Endothelial cell of umbilical vein (primary cell): Measurements from ENCODE around the gene EED. TPM values are rescaled to one million over a fixed set of nuclear protein-coding genes. Genes with fewer than 3 reads are reported as not detected.

Source experiments
- BruUV-seq: library from RNA; stranded (reverse); fragments of 400-500 nt; replicated peaks from 2 replicates; lab custom pipeline; 2021; lab: Mats Ljungman, UMichigan
- CTCF ChIA-PET: fragments of 300-600, 350-600 bp; sonication (Branson Sonifier 250); formaldehyde crosslinking; loops from one replicate; lab custom pipeline; 2021; ENCODE audit warnings: antibody characterized with exemption, inconsistent platforms; lab: Charles Lee
- POLR2A ChIA-PET: fragments of 300-600, 350-600 bp; sonication (Branson Sonifier 250); formaldehyde crosslinking; loops from one replicate; lab custom pipeline; 2021; ENCODE audit warnings: antibody characterized with exemption, inconsistent platforms; lab: Charles Lee
- DNase-seq: peaks from one replicate; pipeline ENCODE4 v3.0.0-alpha.2; 2011; ENCODE audit warnings: low read depth, low spot score
- FAIRE-seq: peaks from 2 replicates; lab custom pipeline; 2011; peaks lifted over from hg19 to GRCh38; lab: Jason Lieb, UNC
- H2AFZ ChIP-seq: 2 replicates; pipeline ENCODE4 v1.6.0; 2012; ENCODE audit warnings: low read depth, low read length, control low read depth, inconsistent platforms
- H3K27ac ChIP-seq: 2 replicates; pipeline ENCODE4 v1.5.1; 2011; ENCODE audit warnings: low read depth, mild to moderate bottlenecking, control low read depth, low read length, moderate library complexity; ENCODE audit not compliant: insufficient read depth
- H3K27me3 ChIP-seq, 2 experiments: 2 replicates each; pipeline versions ENCODE4 v1.6.0 to v1.6.1; 2011; ENCODE audit warnings: low read length in 2 of 2, mixed read lengths in 1 of 2; ENCODE audit not compliant: control insufficient read depth in 2 of 2, insufficient read depth in 2 of 2
- H3K36me3 ChIP-seq, 2 experiments: 2 replicates in 1 of 2; 3 replicates in 1 of 2; pipeline ENCODE4 v1.5.1; 2011; ENCODE audit warnings: low read length in 2 of 2, mild to moderate bottlenecking in 1 of 2, moderate library complexity in 1 of 2; ENCODE audit not compliant: control insufficient read depth in 2 of 2, insufficient read depth in 2 of 2; ENCODE audit errors: extremely low read depth in 1 of 2
- H3K4me1 ChIP-seq: 3 replicates; pipeline ENCODE4 v1.5.1; 2011; ENCODE audit warnings: mild to moderate bottlenecking, low read length; ENCODE audit not compliant: control insufficient read depth, insufficient read depth; ENCODE audit errors: extremely low read depth
- H3K4me2 ChIP-seq: 2 replicates; pipeline ENCODE4 v1.6.1; 2011; ENCODE audit warnings: low read length, control low read depth, mixed read lengths; ENCODE audit not compliant: insufficient read depth
- H3K4me3 ChIP-seq, 3 experiments: fragments of 200-600 bp in 1 of 3; sonication (generic), shearing (Covaris generic) in 1 of 3; replicated peaks in 1 of 3; 2 replicates each; pipeline ENCODE4 v1.5.1; 2011 to 2016; ENCODE audit warnings: control low read depth in 3 of 3, low read length in 3 of 3, mild to moderate bottlenecking in 2 of 3, inconsistent platforms in 1 of 3, low read depth in 1 of 3, moderate library complexity in 1 of 3; ENCODE audit not compliant: insufficient read depth in 1 of 3
- H3K79me2 ChIP-seq: 2 replicates; pipeline ENCODE4 v1.6.0; 2012; ENCODE audit warnings: low read length, inconsistent platforms; ENCODE audit not compliant: control insufficient read depth, insufficient read depth
- H3K9ac ChIP-seq: replicated peaks from 2 replicates; pipeline ENCODE3; 2011; ENCODE audit warnings: low read length, control low read depth; ENCODE audit not compliant: insufficient read depth; ENCODE audit errors: extremely low read depth
- H3K9me1 ChIP-seq: replicated peaks from 3 replicates; pipeline ENCODE4 v1.6.0; 2011; ENCODE audit warnings: mild to moderate bottlenecking, low read length; ENCODE audit not compliant: control insufficient read depth, insufficient read depth; ENCODE audit errors: extremely low read depth
- H3K9me3 ChIP-seq: replicated peaks from 2 replicates; pipeline ENCODE4 v1.5.1; 2012; ENCODE audit warnings: low read length, inconsistent platforms; ENCODE audit not compliant: control insufficient read depth, insufficient read depth
- H4K20me1 ChIP-seq: replicated peaks from 2 replicates; pipeline ENCODE3; 2011; ENCODE audit warnings: mild to moderate bottlenecking, low read length; ENCODE audit not compliant: control insufficient read depth, insufficient read depth; ENCODE audit errors: extremely low read depth
- EZH2 ChIP-seq: IDR thresholded peaks from 2 replicates; pipeline ENCODE4 v1.6.1; 2012; ENCODE audit warnings: borderline replicate concordance, low read depth, mild to moderate bottlenecking, moderate library complexity, low read length, inconsistent platforms; ENCODE audit not compliant: severe bottlenecking
- FOS ChIP-seq: IDR thresholded peaks from 2 replicates; pipeline ENCODE4 v1.6.1; 2011; ENCODE audit warnings: mild to moderate bottlenecking, low read length, moderate library complexity, borderline replicate concordance; ENCODE audit not compliant: insufficient read depth
- GATA2 ChIP-seq: IDR thresholded peaks from 2 replicates; pipeline ENCODE4 v1.7.0; 2011; ENCODE audit warnings: low read depth, mild to moderate bottlenecking, moderate library complexity, mixed read lengths, low read length; ENCODE audit not compliant: insufficient read length, insufficient read depth
- JUN ChIP-seq: IDR thresholded peaks from 2 replicates; pipeline ENCODE4 v1.6.1; 2011; ENCODE audit warnings: borderline replicate concordance, low read depth; ENCODE audit not compliant: insufficient read length, insufficient read depth
- MYC ChIP-seq: IDR thresholded peaks from one replicate; pipeline ENCODE4 v1.6.1; 2011; ENCODE audit warnings: mild to moderate bottlenecking, low read depth, low read length
- POLR2A ChIP-seq: IDR thresholded peaks from 2 replicates; pipeline ENCODE4 v1.6.1; 2012; ENCODE audit warnings: low read depth, mild to moderate bottlenecking, control low read depth, low read length
- POLR2AphosphoS5 ChIP-seq: IDR thresholded peaks from 2 replicates; pipeline ENCODE4 v1.6.1; 2012; ENCODE audit warnings: low read depth, mild to moderate bottlenecking, control low read depth, low read length, moderate library complexity; ENCODE audit not compliant: insufficient read depth
- dilution Hi-C: fragments of 300-500 bp; cut with MboI; formaldehyde crosslinking; loops from one replicate; pipeline ENCODE4 v1.15.0; 2019; ENCODE audit warnings: low sequenced_read_pairs; ENCODE audit not compliant: extremely low pct_ligation_motif_present
- intact Hi-C: fragments of 100-400 bp; cut with micrococcal nuclease; formaldehyde crosslinking; loops from one replicate; pipeline ENCODE4 v1.10.0; 2022
- polyA plus RNA-seq, 4 experiments: library from polyadenylated mRNA; depleted of rRNA in 3 of 4; stranded (reverse) in 3 of 4; unstranded in 1 of 4; fragments of >200 nt; gene quantifications; 2 replicates each; pipeline versions ENCODE4 v1.2.1 to v1.2.3, GENCODE V29; 2011 to 2012; ENCODE audit warnings: missing spikeins in 1 of 4
- total RNA-seq: library from RNA; stranded (reverse); gene quantifications from 2 replicates; pipeline ENCODE4 v1.2.3, GENCODE V29; 2021
- TF ChIP-seq, protein P1 (sequence below): IDR thresholded peaks from 2 replicates; pipeline ENCODE4 v1.6.1; 2011; ENCODE audit not compliant: insufficient read depth, insufficient read length
- TF ChIP-seq, protein P2 (sequence below), 2 donors: IDR thresholded peaks; 1 replicate in 1 of 2; 2 replicates in 1 of 2; pipeline ENCODE4 v1.5.1; 2011; ENCODE audit warnings: low read length in 2 of 2, mild to moderate bottlenecking in 2 of 2, moderate library complexity in 2 of 2, control low read depth in 1 of 2, inconsistent platforms in 1 of 2, low read depth in 1 of 2; ENCODE audit not compliant: insufficient read depth in 1 of 2; ENCODE audit errors: extremely low read depth in 1 of 2

EED gene
- total and polyA plus RNA-seq, 2 donors (not counting 3 experiments of a cell fraction or from before 2014, with no cell fraction given) = 9.4 to 21.8 TPM

DNA sequence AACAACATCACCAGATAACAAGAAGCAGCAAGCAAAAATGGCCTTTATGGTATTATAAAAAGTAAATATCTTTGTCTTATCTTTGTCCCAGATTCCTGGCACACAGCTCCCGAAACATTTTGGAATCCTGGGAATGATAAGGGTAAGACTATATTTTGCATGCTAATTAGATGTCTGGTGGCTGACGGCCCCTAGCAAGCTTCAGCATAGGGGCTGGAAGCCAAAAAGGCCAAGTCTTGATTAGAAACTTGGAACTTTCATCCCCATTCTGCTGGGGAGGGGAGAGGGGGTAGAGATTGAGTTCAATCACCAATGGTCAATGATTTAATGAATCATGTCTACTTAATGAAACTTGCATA is 38.2 kb upstream of the EED start:
- dilution Hi-C loops (loop anchor here (25.0 kb wide), 1 partner anchor 169 kb away; no protein-coding TSS in a partner anchor), intact Hi-C loops (no loop called here)
- H3K9me3 ChIP-seq = no peaks in the 10 kb centered on the region
- H3K27me3 ChIP-seq = no peaks in the 10 kb centered on the region
- ChIA-PET POLR2A (no interaction called here), CTCF (interaction anchor here (3.1 to 7.2 kb wide), 3 partner anchors 11 to 164 kb away, joined by 19 to 50 read pairs (median 21); no protein-coding TSS in a partner anchor)
- no peaks in the 10 kb centered on the region for H3K36me3 ChIP-seq
- H4K20me1 ChIP-seq = no peaks in the 10 kb centered on the region
- no peak overlapping the region for H3K27ac ChIP-seq
- no peaks in the 10 kb centered on the region for H3K79me2 ChIP-seq
- TF ChIP-seq POLR2A = no peak
- TF ChIP-seq, protein P1, sequence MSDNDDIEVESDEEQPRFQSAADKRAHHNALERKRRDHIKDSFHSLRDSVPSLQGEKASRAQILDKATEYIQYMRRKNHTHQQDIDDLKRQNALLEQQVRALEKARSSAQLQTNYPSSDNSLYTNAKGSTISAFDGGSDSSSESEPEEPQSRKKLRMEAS = no peak
- TF ChIP-seq EZH2 = no peak
- TF ChIP-seq, protein P2, sequence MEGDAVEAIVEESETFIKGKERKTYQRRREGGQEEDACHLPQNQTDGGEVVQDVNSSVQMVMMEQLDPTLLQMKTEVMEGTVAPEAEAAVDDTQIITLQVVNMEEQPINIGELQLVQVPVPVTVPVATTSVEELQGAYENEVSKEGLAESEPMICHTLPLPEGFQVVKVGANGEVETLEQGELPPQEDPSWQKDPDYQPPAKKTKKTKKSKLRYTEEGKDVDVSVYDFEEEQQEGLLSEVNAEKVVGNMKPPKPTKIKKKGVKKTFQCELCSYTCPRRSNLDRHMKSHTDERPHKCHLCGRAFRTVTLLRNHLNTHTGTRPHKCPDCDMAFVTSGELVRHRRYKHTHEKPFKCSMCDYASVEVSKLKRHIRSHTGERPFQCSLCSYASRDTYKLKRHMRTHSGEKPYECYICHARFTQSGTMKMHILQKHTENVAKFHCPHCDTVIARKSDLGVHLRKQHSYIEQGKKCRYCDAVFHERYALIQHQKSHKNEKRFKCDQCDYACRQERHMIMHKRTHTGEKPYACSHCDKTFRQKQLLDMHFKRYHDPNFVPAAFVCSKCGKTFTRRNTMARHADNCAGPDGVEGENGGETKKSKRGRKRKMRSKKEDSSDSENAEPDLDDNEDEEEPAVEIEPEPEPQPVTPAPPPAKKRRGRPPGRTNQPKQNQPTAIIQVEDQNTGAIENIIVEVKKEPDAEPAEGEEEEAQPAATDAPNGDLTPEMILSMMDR (IDR thresholded peaks at IDR 0.05; ENCODE audit: extremely low read depth in 1 of 2, insufficient read depth in 1 of 2, low read depth in 1 of 2, low read length in 2 of 2) = no peak
- TF ChIP-seq POLR2AphosphoS5 = no peak
- TF ChIP-seq JUN = no peak
- no peak for TF ChIP-seq FOS
- no peak for TF ChIP-seq MYC
- no peak for TF ChIP-seq GATA2
- no peak overlapping the region for H3K4me3 ChIP-seq
- no peak overlapping the region for H3K4me2 ChIP-seq
- FAIRE-seq (no peak), DNase-seq (no peak)
- no TSS peak for BruUV-seq
- no peaks in the 10 kb centered on the region for H3K9me1 ChIP-seq
- H3K9ac ChIP-seq = no peak overlapping the region
- H3K4me1 ChIP-seq = peaks cover 9% of the 10 kb centered on the region
- H2AFZ ChIP-seq = no peak overlapping the region
